ENCODE data around the gene CNTN5. TPM values are rescaled to one million over a fixed set of nuclear protein-coding genes. Genes with fewer than 3 reads are reported as not detected.

The CNTN5 gene
- total RNA-seq, 1 experiment from 2014 or later: not detected

- no peaks in the 10 kb centered on the region for H3K9me3 ChIP-seq (ENCODE audit: control insufficient read depth, low read depth, low read length)
- no peak overlapping the region for H3K9ac ChIP-seq (ENCODE audit: extremely low read depth, insufficient read length, low read length)
- H2AK5ac ChIP-seq (ENCODE audit: insufficient read length, low read length): no peak overlapping the region
- no peaks in the 10 kb centered on the region; the same call in 1 of the 2 replicates for H3K4me1 ChIP-seq (ENCODE audit: insufficient read depth, low read length)
- H2BK12ac ChIP-seq (ENCODE audit: insufficient read length, low read depth, low read length): no peak overlapping the region
- no CpG with 5 or more reads among the region's 4 CpGs for WGBS (ENCODE audit: extremely low coverage, insufficient read length, low lambda C conversion rate)
- Mint-ChIP-seq H3K4me3 (no peak overlapping the region), H3K27me3 (ENCODE audit: low read depth) (no peaks in the 10 kb centered on the region), H3K4me1 (peaks cover 2% of the 10 kb centered on the region in 2 experiments), H3K36me3 (ENCODE audit: insufficient read depth in 1 of 3, low read depth in 3 of 3) (no peaks in the 10 kb centered on the region), H3K9me3 (no peaks in the 10 kb centered on the region), H3K27ac (no peak overlapping the region; a peak in 1 of 7 replicates)
- no peak overlapping the region for H4K8ac ChIP-seq (replicated peaks; ENCODE audit: insufficient read length, low read depth, low read length)
- H4K20me1 ChIP-seq (ENCODE audit: control insufficient read depth, insufficient read depth, insufficient read length): no peaks in the 10 kb centered on the region
- H3K79me2 ChIP-seq (ENCODE audit: insufficient read depth, low read length): no peaks in the 10 kb centered on the region
- no peak overlapping the region for H2BK120ac ChIP-seq (ENCODE audit: low read depth, low read length, poor library complexity, severe bottlenecking)
- no peak overlapping the region for H3K56ac ChIP-seq (ENCODE audit: insufficient read length, low read depth, low read length)
- no peak overlapping the region for H2BK5ac ChIP-seq (ENCODE audit: insufficient read length, low read length)
- H3K18ac ChIP-seq (ENCODE audit: insufficient read length, low read depth, low read length): no peak overlapping the region
- no peak overlapping the region for H3T11ph ChIP-seq (ENCODE audit: low read length)
- no peaks in the 10 kb centered on the region for H3K27me3 ChIP-seq (ENCODE audit: insufficient read depth, low read length)
- TF ChIP-seq, protein P1, sequence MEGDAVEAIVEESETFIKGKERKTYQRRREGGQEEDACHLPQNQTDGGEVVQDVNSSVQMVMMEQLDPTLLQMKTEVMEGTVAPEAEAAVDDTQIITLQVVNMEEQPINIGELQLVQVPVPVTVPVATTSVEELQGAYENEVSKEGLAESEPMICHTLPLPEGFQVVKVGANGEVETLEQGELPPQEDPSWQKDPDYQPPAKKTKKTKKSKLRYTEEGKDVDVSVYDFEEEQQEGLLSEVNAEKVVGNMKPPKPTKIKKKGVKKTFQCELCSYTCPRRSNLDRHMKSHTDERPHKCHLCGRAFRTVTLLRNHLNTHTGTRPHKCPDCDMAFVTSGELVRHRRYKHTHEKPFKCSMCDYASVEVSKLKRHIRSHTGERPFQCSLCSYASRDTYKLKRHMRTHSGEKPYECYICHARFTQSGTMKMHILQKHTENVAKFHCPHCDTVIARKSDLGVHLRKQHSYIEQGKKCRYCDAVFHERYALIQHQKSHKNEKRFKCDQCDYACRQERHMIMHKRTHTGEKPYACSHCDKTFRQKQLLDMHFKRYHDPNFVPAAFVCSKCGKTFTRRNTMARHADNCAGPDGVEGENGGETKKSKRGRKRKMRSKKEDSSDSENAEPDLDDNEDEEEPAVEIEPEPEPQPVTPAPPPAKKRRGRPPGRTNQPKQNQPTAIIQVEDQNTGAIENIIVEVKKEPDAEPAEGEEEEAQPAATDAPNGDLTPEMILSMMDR (conservative IDR thresholded peaks at IDR 0.05): no peak
- H3K79me1 ChIP-seq (ENCODE audit: insufficient read depth, low read depth, low read length, poor library complexity, severe bottlenecking): no peaks in the 10 kb centered on the region
- H2AFZ ChIP-seq (ENCODE audit: low read length): no peak overlapping the region
- no peak overlapping the region for H3K4me2 ChIP-seq (ENCODE audit: insufficient read depth, insufficient read length, low read length)
- no peak overlapping the region for H3K23ac ChIP-seq (ENCODE audit: insufficient read length, low read depth, low read length)
- H3K23me2 ChIP-seq (ENCODE audit: insufficient read length, low read depth, low read length, poor library complexity, severe bottlenecking): no peaks in the 10 kb centered on the region
- no peak for DNase-seq
- H3K4ac ChIP-seq (ENCODE audit: low read depth, low read length): no peak overlapping the region
- H4K5ac ChIP-seq (ENCODE audit: insufficient read length, low read depth, low read length): no peak overlapping the region
- H3K14ac ChIP-seq (ENCODE audit: insufficient read depth, low read length): no peak overlapping the region
- no peak overlapping the region for H2BK15ac ChIP-seq (ENCODE audit: low read depth, low read length)
- no peak overlapping the region for H4K91ac ChIP-seq (ENCODE audit: insufficient read length, low read depth, low read length)
- H2BK20ac ChIP-seq (ENCODE audit: low read depth, low read length, poor library complexity, severe bottlenecking): no peak overlapping the region
- H3K27ac ChIP-seq (ENCODE audit: insufficient read length, low read depth, low read length): no peak overlapping the region
Observed at GRCh38 chr11:99320769-99321290, 300.1 kb downstream of the CNTN5 start.
